Muscle of back (tissue), 13 donors: ENCODE measurements around the gene TEX19. TPM values are rescaled to one million over a fixed set of nuclear protein-coding genes. Genes with fewer than 3 reads are reported as not detected.

Experiments used
- DNase-seq, 3 donors: peaks; one replicate each; pipeline versions ENCODE4 v3.0.0 to v3.0.0-alpha.2; 2013
- long read RNA-seq, 9 donors: transcript quantifications; one replicate each; lab custom pipeline, GENCODE V29; 2026
- polyA plus RNA-seq, 10 donors: library from polyadenylated mRNA; unstranded; fragments of 120-200 nt; gene quantifications; one replicate each; pipeline ENCODE4 v1.2.1, GENCODE V29; 2013; ENCODE audit not compliant: insufficient read length in 10 of 10

The TEX19 gene, protein sequence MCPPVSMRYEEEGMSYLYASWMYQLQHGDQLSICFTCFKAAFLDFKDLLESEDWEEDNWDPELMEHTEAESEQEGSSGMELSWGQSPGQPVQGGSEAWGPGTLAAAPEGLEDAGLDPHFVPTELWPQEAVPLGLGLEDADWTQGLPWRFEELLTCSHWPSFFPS
- under 1 TPM in 3 of 10 donors, not detected in 7; 0.14 to 0.20 (median 0.15) TPM for polyA plus RNA-seq
- long read RNA-seq, donor 1, result 0 reads
- long read RNA-seq, donor 2, result 0 reads
- long read RNA-seq, donor 3, result 0 reads
- long read RNA-seq, donor 4, result 0 reads
- long read RNA-seq, donor 5, result 0 reads
- long read RNA-seq, donor 6, result 0 reads
- long read RNA-seq, donor 7, result 0 reads
- long read RNA-seq, donor 8, result 0 reads
- long read RNA-seq, donor 9, result 0 reads

DNA sequence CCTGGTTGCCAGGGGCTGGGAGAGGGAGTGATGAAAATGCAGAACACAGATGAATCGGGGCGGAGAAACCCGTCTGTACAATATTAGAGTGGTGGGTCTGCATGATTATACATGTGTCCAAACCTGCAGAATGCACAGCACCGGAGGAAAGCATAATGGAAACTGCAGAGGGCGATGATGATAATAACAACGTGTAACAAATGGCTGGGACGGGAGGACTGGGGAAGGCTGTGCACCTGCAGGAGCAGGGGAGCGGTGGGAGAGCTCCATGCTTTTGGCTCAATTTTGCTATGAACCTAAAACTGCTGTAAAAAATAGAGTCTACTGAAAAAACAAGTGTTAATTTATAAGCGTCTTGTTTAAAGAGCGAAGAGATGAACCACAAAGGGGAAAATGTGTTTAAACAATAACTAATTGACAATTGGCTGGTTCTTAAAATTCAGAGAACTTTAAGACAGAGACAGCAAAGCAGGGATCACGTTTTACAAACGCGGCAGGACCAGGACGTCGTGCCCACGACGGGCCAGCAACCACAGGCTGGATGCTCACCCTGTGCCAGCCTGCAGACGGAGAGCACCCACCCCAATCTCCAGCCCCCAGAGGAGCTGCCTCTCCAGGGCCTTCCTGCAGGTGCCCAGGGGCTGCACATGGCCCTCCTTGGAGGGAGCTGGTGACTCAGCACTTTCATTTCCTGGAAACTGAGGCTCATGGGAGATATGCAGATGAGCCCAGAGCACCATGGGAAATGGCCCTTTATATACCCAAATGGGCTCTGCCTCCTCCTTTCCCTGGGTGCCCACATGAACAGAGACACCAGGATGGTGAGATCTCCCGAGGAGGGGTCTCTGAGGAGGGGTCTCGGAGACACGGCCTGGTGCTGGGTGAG, at the start of gene TEX19:
Gene TEX19 (plus strand): TSS at position 783 of the 886 bp plus-strand sequence. CDS start 2,904 bp downstream, outside the sequence.
- DNase-seq, result no peak

- DNase-seq, result no peak
Observed at GRCh38 chr17:82309656-82310570, 49.1 kb upstream of the TEX19 start.

GRCh38 chr17:82310877-82311276, 48.2 kb upstream of the TEX19 start:
- DNase-seq, result no peak

GRCh38 chr17:82311971-82312370, 47.1 kb upstream of the TEX19 start:
- DNase-seq, result no peak

- no peak for DNase-seq
Observed at GRCh38 chr17:82313195-82314011, 45.6 kb upstream of the TEX19 start.

GRCh38 chr17:82314012-82314726, 44.9 kb upstream of the TEX19 start:
- DNase-seq, result no peak

DNA sequence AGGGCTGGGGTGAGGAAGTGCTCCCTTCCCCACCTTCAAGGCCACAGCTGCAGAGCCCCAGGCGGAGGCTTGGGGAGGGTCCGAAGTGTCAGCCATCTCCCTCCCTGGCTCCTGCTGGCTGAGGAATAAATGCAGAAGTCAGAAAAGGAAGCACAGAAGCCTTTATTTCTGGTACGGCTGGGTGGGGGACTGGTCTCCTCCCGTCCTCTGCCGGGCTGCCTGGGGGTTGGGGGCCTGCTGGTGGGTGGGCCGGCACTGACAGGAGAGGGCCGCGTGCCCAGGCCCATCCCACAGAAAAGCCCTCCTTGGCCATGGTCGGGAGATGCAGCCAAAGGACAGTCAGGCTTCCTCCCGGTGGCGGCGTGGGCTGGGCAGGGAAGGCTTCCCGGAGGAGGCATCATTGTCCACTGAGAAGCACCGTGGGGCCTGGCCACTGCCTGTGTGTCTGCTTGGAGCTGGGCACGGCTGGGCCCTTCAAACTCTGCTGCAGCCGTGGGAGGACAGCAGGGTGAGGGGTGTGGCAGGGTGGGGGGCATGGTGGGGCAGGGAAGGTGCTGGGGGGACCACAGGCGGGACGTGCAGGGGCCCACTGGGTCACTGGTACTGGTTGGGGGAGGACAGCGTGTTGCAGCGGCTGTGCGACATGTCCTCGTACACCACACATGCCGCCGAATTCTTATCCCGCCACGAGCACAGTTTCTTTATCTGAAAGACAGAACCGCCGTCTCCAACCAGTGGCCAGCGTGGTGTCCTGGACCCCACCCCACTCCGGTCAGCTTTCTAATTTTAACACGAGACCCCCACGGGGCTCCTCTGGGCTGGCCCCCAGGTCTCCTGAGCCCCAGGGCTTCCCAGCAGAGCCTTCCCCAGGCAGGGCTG, 44.1 kb upstream of the TEX19 start:
- DNase-seq, result no peak

DNA sequence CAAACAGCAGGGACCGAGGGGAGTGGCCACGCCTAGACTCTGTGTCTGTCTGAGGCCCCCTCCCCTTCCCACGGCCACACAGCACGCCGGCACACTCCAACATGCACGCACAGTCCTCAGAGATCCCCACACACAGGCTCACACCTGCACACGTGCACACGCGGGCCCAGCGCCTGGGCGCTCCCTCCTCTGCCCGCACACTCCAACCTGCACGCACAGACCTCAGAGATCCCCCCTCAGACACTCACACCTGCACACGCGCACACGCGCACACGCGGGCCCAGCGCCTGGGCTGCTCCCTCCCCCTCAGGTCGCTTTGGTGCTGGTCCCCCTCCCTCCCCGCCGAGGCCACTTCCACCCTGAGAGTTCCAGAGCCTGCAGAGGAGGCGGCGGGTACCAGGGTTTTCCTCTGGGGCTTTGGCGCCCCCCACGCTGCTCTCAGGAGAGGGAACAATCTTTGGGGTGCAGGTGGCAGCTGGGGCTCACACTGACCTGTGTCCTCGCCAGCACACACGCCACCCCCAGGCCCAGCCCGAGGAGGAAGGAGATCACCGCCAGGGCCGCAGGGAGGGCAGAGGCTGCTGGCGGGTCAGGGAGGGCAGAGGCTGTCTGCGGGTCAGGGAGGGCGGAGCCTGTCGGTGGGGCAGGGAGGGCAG, 43.2 kb upstream of the TEX19 start:
- no peak for DNase-seq

- no peak for DNase-seq
Observed at GRCh38 chr17:82316651-82317393, 42.2 kb upstream of the TEX19 start.

DNA sequence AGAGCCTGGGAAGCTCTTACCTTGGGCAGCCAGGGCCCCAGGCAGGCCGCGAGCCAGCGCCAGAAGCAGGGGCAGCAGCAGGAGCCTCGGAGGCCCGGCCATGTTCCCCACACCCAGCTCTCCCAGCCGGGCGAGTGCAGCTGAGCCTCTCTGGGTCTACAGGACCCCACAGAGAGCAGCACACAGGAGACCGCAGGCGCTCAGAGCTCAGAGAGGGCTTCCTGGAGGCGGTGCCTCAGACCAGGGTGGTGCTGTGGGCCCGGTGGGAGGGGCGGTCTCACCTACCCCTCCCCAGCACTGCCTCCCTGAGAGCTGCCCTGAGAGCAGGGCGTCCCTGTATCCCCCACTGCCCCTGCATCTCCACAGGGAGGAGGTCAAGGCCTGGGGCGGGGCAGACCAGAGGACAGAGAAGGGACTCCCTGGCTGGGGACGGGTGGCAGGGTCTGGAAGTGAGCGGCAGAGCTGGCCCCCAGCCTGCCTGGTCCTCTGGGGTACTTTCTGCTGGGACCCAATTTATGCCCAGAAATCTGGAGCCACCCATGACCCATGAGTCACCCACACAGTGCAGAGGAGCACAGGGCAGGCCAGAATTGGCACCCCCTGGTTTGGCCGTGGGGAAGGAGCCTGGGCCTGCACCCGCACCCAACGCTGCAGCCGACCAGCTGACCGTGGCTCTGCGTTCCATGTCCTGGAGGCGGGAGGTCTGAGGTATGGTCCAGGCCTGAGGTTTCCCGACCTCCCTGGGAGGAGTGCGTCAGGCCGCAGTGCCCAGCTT, 41.5 kb upstream of the TEX19 start, which contains the start of gene CD7:
Gene CD7 (minus strand): TSS at position 215 of the 775 bp plus-strand sequence. CDS start 113 bp downstream, at position 102.
- DNase-seq, result no peak

- DNase-seq, result no peak
Observed at GRCh38 chr17:82318169-82318498, 40.9 kb upstream of the TEX19 start.

GRCh38 chr17:82318772-82319606, 40.1 kb upstream of the TEX19 start:
- no peak for DNase-seq

DNA sequence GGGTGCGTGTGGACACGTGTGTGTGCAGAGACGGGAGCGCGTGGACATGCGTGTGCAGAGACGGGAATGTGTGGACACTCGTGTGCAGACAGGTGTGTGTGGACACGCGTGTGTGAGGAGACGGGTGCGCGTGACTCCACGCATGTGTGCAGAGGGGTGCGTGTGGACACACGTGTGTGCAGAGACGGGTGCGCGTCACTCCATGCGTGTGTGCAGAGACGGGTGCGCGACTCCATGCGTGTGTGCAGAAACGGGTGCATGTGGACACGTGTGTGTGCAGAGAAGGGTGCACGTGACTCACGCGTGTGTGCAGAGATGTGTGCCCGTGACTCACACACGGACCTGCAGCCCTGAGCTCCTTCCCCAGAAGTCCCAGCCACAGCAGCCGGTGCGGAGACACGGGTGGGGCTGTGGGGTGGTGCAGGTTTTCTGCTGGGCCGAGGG, 39.4 kb upstream of the TEX19 start:
- no peak for DNase-seq

DNA sequence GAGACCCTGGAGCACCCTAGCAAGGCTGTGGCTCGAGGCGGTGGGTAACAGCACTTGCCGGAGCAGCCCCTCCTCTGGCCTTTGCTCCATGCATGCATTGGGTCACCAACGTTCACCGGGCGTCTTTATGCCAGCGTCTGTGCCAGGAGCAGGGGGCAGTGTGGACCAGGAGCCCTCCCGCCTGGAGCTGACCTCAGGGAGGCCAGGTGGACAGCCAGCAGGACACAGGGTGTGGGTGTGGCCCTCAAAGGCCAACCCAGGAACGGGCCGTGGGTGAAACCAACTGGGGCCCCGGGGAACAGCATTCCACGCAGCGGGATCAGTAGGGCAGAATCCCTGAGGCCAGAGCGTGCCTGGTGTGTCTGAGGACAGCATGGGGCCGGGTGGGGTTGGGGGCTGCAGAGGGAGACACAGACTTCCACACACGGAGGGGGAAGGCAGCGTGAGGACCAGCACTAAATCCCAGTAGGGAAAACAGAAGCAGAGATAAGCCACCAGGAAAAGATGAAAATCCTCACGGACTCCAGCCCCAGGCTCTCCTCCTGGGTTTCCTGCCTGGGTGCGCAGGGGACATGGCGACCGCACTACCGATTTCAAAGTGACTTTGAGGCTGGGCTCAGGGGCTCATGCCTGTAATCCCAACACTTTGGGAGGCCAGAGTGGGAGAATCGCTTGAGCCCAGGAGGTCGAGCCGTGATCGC, 38.8 kb upstream of the TEX19 start:
- no peak for DNase-seq
